Brain microvascular endothelial cell (primary cell): ENCODE data around the gene KCNH5.

Experiments
- DNase-seq: peaks from one replicate; pipeline ENCODE4 v3.0.0-alpha.2; 2020
- H3K27ac ChIP-seq: fragments of 250-450 bp; sonication (Bioruptor Pico); 2 replicates; pipeline ENCODE4 v1.5.1; 2020; ENCODE audit warnings: mild to moderate bottlenecking, moderate library complexity
- H3K27me3 ChIP-seq: fragments of 250-450 bp; sonication (Bioruptor Pico); replicated peaks from 2 replicates; pipeline ENCODE4 v1.5.1; 2020; ENCODE audit warnings: mild to moderate bottlenecking
- H3K36me3 ChIP-seq: fragments of 250-450 bp; sonication (Bioruptor Pico); replicated peaks from 2 replicates; pipeline ENCODE4 v1.5.1; 2020; ENCODE audit warnings: mild to moderate bottlenecking
- H3K4me3 ChIP-seq: 2 replicates; pipeline ENCODE4 v1.5.1; 2011; ENCODE audit warnings: low read depth, mild to moderate bottlenecking, control low read depth, low read length, moderate library complexity
- CTCF ChIP-seq: IDR thresholded peaks from 2 replicates; pipeline ENCODE4 v1.5.1; 2011; ENCODE audit warnings: low read depth, mild to moderate bottlenecking, moderate library complexity, low read length, control low read depth, inconsistent platforms; ENCODE audit errors: missing control alignments
- in situ Hi-C: cut with HindIII; loops from 2 replicates; pipeline ENCODE4 v1.10.0; 2017; ENCODE audit warnings: low sequenced_read_pairs, low pct_ligation_motif_present

KCNH5 gene

GRCh38 chr14:62654641-62655040 is 390.6 kb downstream of the KCNH5 start:
- no peak for TF ChIP-seq CTCF
- H3K27me3 ChIP-seq: no peaks in the 10 kb centered on the region
- H3K4me3 ChIP-seq: no peak overlapping the region
- no peak overlapping the region for H3K27ac ChIP-seq
- in situ Hi-C loops: no loop called here
- DNase-seq: no peak
- no peaks in the 10 kb centered on the region for H3K36me3 ChIP-seq
